ENCODE data around the gene TTLL8.

DNA sequence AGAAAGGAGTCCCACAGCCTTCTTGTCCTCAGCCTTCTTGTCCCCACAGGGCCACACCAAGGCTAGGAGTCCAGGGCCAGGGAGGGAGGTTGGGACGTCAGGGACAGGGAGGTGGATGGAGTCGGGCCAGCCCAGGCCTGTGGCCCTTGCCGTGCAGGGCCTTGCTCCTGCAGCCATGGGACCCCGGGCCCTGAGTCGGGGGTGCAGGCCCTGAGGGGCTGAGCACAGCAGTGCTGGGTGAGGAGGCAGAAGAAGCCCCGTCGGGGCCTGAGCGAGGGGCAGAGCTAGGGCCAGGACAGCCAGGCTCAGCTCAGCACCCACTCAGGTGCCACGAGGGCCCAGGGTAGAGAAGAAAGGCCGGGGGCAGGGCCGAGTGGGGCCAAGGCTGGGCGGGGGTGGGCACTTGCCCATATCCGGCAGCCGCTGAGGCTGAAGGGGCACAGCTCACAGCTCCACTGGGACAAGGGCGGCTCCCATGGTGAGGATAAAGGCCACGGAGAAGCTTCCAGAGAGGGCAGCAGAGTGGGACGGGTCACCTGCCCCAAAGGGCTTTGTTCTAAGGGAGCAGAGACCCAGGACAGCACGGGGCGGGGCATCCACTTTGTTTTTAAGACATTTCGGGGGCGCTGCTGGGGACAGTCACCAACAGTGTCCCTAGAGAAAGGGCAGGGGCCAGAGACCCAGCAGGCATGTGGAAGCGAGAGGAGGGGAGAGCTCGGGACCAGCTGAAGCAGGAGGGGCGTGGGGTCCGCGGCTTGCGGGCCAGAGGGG lies 23.5 kb upstream of the TTLL8 start:
- no peak for TF ChIP-seq POLR2AphosphoS5 (IDR thresholded peaks at IDR 0.05; ENCODE audit: low read depth, low read length)
- TF ChIP-seq, protein P1, sequence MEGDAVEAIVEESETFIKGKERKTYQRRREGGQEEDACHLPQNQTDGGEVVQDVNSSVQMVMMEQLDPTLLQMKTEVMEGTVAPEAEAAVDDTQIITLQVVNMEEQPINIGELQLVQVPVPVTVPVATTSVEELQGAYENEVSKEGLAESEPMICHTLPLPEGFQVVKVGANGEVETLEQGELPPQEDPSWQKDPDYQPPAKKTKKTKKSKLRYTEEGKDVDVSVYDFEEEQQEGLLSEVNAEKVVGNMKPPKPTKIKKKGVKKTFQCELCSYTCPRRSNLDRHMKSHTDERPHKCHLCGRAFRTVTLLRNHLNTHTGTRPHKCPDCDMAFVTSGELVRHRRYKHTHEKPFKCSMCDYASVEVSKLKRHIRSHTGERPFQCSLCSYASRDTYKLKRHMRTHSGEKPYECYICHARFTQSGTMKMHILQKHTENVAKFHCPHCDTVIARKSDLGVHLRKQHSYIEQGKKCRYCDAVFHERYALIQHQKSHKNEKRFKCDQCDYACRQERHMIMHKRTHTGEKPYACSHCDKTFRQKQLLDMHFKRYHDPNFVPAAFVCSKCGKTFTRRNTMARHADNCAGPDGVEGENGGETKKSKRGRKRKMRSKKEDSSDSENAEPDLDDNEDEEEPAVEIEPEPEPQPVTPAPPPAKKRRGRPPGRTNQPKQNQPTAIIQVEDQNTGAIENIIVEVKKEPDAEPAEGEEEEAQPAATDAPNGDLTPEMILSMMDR (IDR thresholded peaks at IDR 0.05), result no peak

Measured in Panc1 (cell line).